SU-DHL-6 (cell line): Measurements from ENCODE around the gene PNPLA2.

ENCODE experiments used
- EZH2phosphoT487 ChIP-seq: fragments of 200-600 bp; sonication (generic), shearing (Covaris generic); conservative IDR thresholded peaks from 2 replicates; pipeline ENCODE4 v1.6.1; 2018; ENCODE audit warnings: mild to moderate bottlenecking, antibody characterized with exemption, low read length, moderate library complexity, mixed read lengths
- TF ChIP-seq, protein P1 (sequence below): fragments of 200-600 bp; sonication (generic); IDR thresholded peaks from one replicate; pipeline ENCODE4 v1.5.1; 2017; ENCODE audit warnings: antibody characterized with exemption, mild to moderate bottlenecking, low read length, moderate library complexity; ENCODE audit not compliant: insufficient read depth, poor library complexity, severe bottlenecking

DNA sequence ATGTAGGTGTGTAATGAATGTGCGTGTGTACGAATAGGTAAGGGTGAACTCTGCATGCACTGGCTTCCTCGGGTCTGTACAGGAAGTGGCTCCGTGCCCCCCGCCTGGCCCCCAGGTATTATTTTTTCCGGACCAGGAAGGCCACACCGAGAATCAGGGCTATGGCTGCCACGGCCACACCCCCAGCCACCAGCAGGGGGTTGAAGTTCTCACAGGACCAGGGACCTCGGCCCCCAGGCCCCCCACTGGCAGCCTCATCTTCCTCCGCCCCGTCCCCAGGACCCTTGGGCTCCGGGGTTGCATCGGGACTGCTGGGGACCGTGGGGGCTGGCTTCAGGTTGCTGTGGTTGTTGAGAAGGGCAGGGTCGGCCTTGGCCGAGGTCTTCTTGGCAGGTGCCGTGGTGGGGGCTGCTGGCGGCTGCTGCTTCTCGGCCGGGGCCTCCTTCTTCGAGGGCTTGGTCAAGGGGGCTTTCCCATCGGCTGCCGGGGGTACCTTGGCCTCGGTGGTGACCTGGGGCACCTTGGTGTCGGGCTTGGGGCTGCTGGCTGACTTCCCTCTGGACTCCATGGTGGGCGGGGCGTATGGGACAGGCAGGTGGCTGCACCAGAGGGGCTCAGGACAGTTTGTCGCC lies 30.6 kb upstream of the PNPLA2 start:
- TF ChIP-seq, protein P1, sequence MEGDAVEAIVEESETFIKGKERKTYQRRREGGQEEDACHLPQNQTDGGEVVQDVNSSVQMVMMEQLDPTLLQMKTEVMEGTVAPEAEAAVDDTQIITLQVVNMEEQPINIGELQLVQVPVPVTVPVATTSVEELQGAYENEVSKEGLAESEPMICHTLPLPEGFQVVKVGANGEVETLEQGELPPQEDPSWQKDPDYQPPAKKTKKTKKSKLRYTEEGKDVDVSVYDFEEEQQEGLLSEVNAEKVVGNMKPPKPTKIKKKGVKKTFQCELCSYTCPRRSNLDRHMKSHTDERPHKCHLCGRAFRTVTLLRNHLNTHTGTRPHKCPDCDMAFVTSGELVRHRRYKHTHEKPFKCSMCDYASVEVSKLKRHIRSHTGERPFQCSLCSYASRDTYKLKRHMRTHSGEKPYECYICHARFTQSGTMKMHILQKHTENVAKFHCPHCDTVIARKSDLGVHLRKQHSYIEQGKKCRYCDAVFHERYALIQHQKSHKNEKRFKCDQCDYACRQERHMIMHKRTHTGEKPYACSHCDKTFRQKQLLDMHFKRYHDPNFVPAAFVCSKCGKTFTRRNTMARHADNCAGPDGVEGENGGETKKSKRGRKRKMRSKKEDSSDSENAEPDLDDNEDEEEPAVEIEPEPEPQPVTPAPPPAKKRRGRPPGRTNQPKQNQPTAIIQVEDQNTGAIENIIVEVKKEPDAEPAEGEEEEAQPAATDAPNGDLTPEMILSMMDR, result peak; percentile 16
- TF ChIP-seq EZH2phosphoT487, result no peak
